Measurements from ENCODE around the gene ZMAT3. TPM values are rescaled to one million over a fixed set of nuclear protein-coding genes. Genes with fewer than 3 reads are reported as not detected.
"Not testable (repeated sequence)": the region's sequence is repeated elsewhere in the genome, so short reads cannot be mapped to it uniquely, and the experiment has no call there.

ZMAT3 gene
- total and polyA plus RNA-seq, 7 donors: 2.4 to 16.9 (median 12.4) TPM

- H3K36me3 ChIP-seq: no peaks in the 10 kb centered on the region
- H3K4me3 ChIP-seq: no peak overlapping the region
- no peak overlapping the region for H3K27ac ChIP-seq
- TF ChIP-seq POLR2AphosphoS5 (IDR thresholded peaks at IDR 0.05): no peak
- TF ChIP-seq EP300 (IDR thresholded peaks at IDR 0.05): no peak
- TF ChIP-seq CTCF (IDR thresholded peaks at IDR 0.05): no peak
- TF ChIP-seq POLR2A (IDR thresholded peaks at IDR 0.05): no peak
- 78 to 90% methylated on average over 8 of the region's 8 CpGs for WGBS, 2 donors
- no peaks in the 10 kb centered on the region for H3K9me3 ChIP-seq
- intact Hi-C loops (cut with DNase I): no loop called here
- DNase-seq: no peak
- no peaks in the 10 kb centered on the region for H3K27me3 ChIP-seq
- peaks cover 0 to 14% (median 4%) of the 10 kb centered on the region in 4 donors for H3K4me1 ChIP-seq
Observed at GRCh38 chr3:179046497-179047353, 24.9 kb downstream of the ZMAT3 start.

- no peak overlapping the region for H3K27ac ChIP-seq
- peaks cover 0 to 14% (median 4%) of the 10 kb centered on the region in 4 donors for H3K4me1 ChIP-seq
- no peak overlapping the region for H3K4me3 ChIP-seq
- no peak for DNase-seq
- no peaks in the 10 kb centered on the region for H3K27me3 ChIP-seq
- TF ChIP-seq POLR2AphosphoS5 (IDR thresholded peaks at IDR 0.05) (no peak), CTCF (IDR thresholded peaks at IDR 0.05) (no peak), EP300 (IDR thresholded peaks at IDR 0.05) (no peak), POLR2A (IDR thresholded peaks at IDR 0.05) (no peak)
- H3K9me3 ChIP-seq: no peaks in the 10 kb centered on the region
- H3K36me3 ChIP-seq: no peaks in the 10 kb centered on the region
- WGBS, 2 donors: 70 to 78% methylated on average over 1 of the region's 1 CpG
- intact Hi-C loops (cut with DNase I): no loop called here
Observed at GRCh38 chr3:179045719-179046402, 25.7 kb downstream of the ZMAT3 start.

GRCh38 chr3:179038899-179039251 is 32.7 kb downstream of the ZMAT3 start:
- H3K36me3 ChIP-seq; H3K27ac ChIP-seq; H3K4me3 ChIP-seq; DNase-seq; H3K27me3 ChIP-seq; H3K9me3 ChIP-seq; intact Hi-C loops (cut with DNase I): not testable (repeated sequence)
- WGBS, 2 donors: 75 to 79% methylated on average over 4 of the region's 4 CpGs
- peaks cover 0 to 41% (median 24%) of the 10 kb centered on the region in 4 donors for H3K4me1 ChIP-seq

- Histone ChIP-seq H3K27ac (peak overlapping the region in 1 of 4 donors; percentile 46), H3K27me3 (no peaks in the 10 kb centered on the region), H3K4me1 (peaks cover 0 to 46% (median 28%) of the 10 kb centered on the region in 4 donors), H3K36me3 (no peaks in the 10 kb centered on the region), H3K4me3 (no peak overlapping the region), H3K9me3 (no peaks in the 10 kb centered on the region)
- 85 to 92% methylated on average over 12 of the region's 12 CpGs for WGBS, 2 donors
- no peak for DNase-seq
- TF ChIP-seq POLR2AphosphoS5 (IDR thresholded peaks at IDR 0.05) (no peak), EP300 (IDR thresholded peaks at IDR 0.05) (no peak), POLR2A (IDR thresholded peaks at IDR 0.05) (no peak), CTCF (IDR thresholded peaks at IDR 0.05) (no peak)
- intact Hi-C loops (cut with DNase I): no loop called here
Observed at GRCh38 chr3:179038216-179038898, 33.3 kb downstream of the ZMAT3 start.

GRCh38 chr3:179037351-179037750 is 34.3 kb downstream of the ZMAT3 start:
- intact Hi-C loops (cut with DNase I): no loop called here
- TF ChIP-seq POLR2AphosphoS5 (IDR thresholded peaks at IDR 0.05) (no peak), POLR2A (IDR thresholded peaks at IDR 0.05) (no peak), EP300 (IDR thresholded peaks at IDR 0.05) (no peak), CTCF (IDR thresholded peaks at IDR 0.05) (no peak)
- Histone ChIP-seq H3K4me3 (no peak overlapping the region), H3K27ac (peak overlapping the region; percentile 2 to 66 (median 48)), H3K4me1 (peaks cover 0 to 47% (median 28%) of the 10 kb centered on the region in 4 donors), H3K9me3 (no peaks in the 10 kb centered on the region), H3K36me3 (no peaks in the 10 kb centered on the region), H3K27me3 (no peaks in the 10 kb centered on the region)
- peak; percentile 83 for DNase-seq
- WGBS, 2 donors: 70 to 80% methylated on average over 10 of the region's 10 CpGs
